Urinary bladder (tissue), 4 donors: ENCODE results near the gene AXIN2. TPM values are rescaled to one million over a fixed set of nuclear protein-coding genes. Genes with fewer than 3 reads are reported as not detected.

ENCODE experiments used
- DNase-seq: peaks from one replicate; pipeline ENCODE4 v3.0.0-alpha.2; 2015; ENCODE audit errors: extremely low spot score
- H3K27ac ChIP-seq: one replicate; pipeline ENCODE4 v1.5.1; 2013; ENCODE audit warnings: low read depth, mild to moderate bottlenecking, moderate library complexity
- H3K36me3 ChIP-seq: one replicate; pipeline ENCODE4 v1.6.1; 2013; ENCODE audit warnings: mild to moderate bottlenecking, moderate library complexity; ENCODE audit not compliant: insufficient read depth
- H3K4me1 ChIP-seq: one replicate; pipeline ENCODE4 v1.6.1; 2013; ENCODE audit warnings: mild to moderate bottlenecking, moderate library complexity; ENCODE audit not compliant: insufficient read depth
- H3K4me3 ChIP-seq: one replicate; pipeline ENCODE4 v1.5.1; 2013; ENCODE audit warnings: low read depth, low read length
- WGBS: extraction: QIAGEN DNeasy Blood & Tissue Kit; methylation state at CpG from one replicate; pipeline ENCODE4 v1.1.7; 2013; 5-methylcytosine and 5-hydroxymethylcytosine counted together
- polyA plus RNA-seq: library from polyadenylated mRNA; stranded (reverse); fragments of 200-250 nt; gene quantifications from one replicate; pipeline ENCODE4 v1.2.3, GENCODE V29; 2013
- total RNA-seq: library from RNA; depleted of rRNA; stranded (reverse); fragments of >200 nt; gene quantifications from one replicate; pipeline ENCODE4 v1.2.3, GENCODE V29; 2014
- donor health status: healthy with polysubstance abuse.
- donor health status: healthy.

Gene AXIN2
- total and polyA plus RNA-seq, 2 donors: 23.4 to 25.4 TPM

- 27% methylated on average over 18 of the region's 18 CpGs for WGBS
- H3K27ac ChIP-seq: no peak overlapping the region
- peaks cover 2% of the 10 kb centered on the region for H3K36me3 ChIP-seq
- H3K4me1 ChIP-seq: no peaks in the 10 kb centered on the region
- H3K4me3 ChIP-seq: no peak overlapping the region
- DNase-seq: no peak
Observed at GRCh38 chr17:65554553-65555223, 6.8 kb downstream of the AXIN2 start.

GRCh38 chr17:65553646-65554552 lies 7.5 kb downstream of the AXIN2 start:
- H3K36me3 ChIP-seq: peaks cover 2% of the 10 kb centered on the region
- H3K4me1 ChIP-seq: no peaks in the 10 kb centered on the region
- 24% methylated on average over 10 of the region's 10 CpGs for WGBS
- no peak overlapping the region for H3K4me3 ChIP-seq
- H3K27ac ChIP-seq: no peak overlapping the region
- DNase-seq: no peak

- H3K36me3 ChIP-seq: peaks cover 2% of the 10 kb centered on the region
- H3K4me1 ChIP-seq: no peaks in the 10 kb centered on the region
- no peak overlapping the region for H3K4me3 ChIP-seq
- no peak for DNase-seq
- H3K27ac ChIP-seq: no peak overlapping the region
- WGBS: 67% methylated on average over 6 of the region's 6 CpGs
Observed at GRCh38 chr17:65553009-65553645, 8.3 kb downstream of the AXIN2 start.

GRCh38 chr17:65552214-65552613 lies 9.2 kb downstream of the AXIN2 start:
- Histone ChIP-seq H3K27ac (no peak overlapping the region), H3K36me3 (peaks cover 2% of the 10 kb centered on the region), H3K4me1 (no peaks in the 10 kb centered on the region), H3K4me3 (no peak overlapping the region)
- 61% methylated on average over 4 of the region's 4 CpGs for WGBS
- no peak for DNase-seq

GRCh38 chr17:65551267-65552040 lies 10.0 kb downstream of the AXIN2 start:
- no peak for DNase-seq
- H3K36me3 ChIP-seq: peaks cover 2% of the 10 kb centered on the region
- H3K4me3 ChIP-seq: no peak overlapping the region
- WGBS: 68% methylated on average over 9 of the region's 9 CpGs
- H3K27ac ChIP-seq: no peak overlapping the region
- no peaks in the 10 kb centered on the region for H3K4me1 ChIP-seq

GRCh38 chr17:65550758-65551157 lies 10.7 kb downstream of the AXIN2 start:
- Histone ChIP-seq H3K4me1 (no peaks in the 10 kb centered on the region), H3K36me3 (peaks cover 2% of the 10 kb centered on the region), H3K27ac (no peak overlapping the region), H3K4me3 (no peak overlapping the region)
- DNase-seq: no peak
- 90% methylated on average over 4 of the region's 4 CpGs for WGBS

GRCh38 chr17:65550075-65550662 lies 11.3 kb downstream of the AXIN2 start:
- no peak for DNase-seq
- no peaks in the 10 kb centered on the region for H3K4me1 ChIP-seq
- H3K27ac ChIP-seq: no peak overlapping the region
- peaks cover 2% of the 10 kb centered on the region for H3K36me3 ChIP-seq
- WGBS: 48% methylated on average over 9 of the region's 9 CpGs
- H3K4me3 ChIP-seq: no peak overlapping the region

- Histone ChIP-seq H3K36me3 (peaks cover 2% of the 10 kb centered on the region), H3K4me1 (no peaks in the 10 kb centered on the region), H3K4me3 (no peak overlapping the region), H3K27ac (no peak overlapping the region)
- 90% methylated on average over 6 of the region's 6 CpGs for whole genome bisulfite sequencing
- no peak for DNase-seq
Observed at GRCh38 chr17:65548269-65548969, 13.0 kb downstream of the AXIN2 start.

- Histone ChIP-seq H3K4me3 (no peak overlapping the region), H3K4me1 (no peaks in the 10 kb centered on the region), H3K27ac (peak overlapping the region; percentile 43), H3K36me3 (peaks cover under 1% of the 10 kb centered on the region)
- WGBS: 37% methylated on average over 5 of the region's 5 CpGs
- DNase-seq: no peak
Observed at GRCh38 chr17:65547253-65547670, 14.2 kb downstream of the AXIN2 start.

GRCh38 chr17:65546579-65546978 lies 14.9 kb downstream of the AXIN2 start:
- no peak for DNase-seq
- 72% methylated on average over 4 of the region's 4 CpGs for WGBS
- no peak overlapping the region for H3K4me3 ChIP-seq
- no peaks in the 10 kb centered on the region for H3K36me3 ChIP-seq
- H3K27ac ChIP-seq: no peak overlapping the region
- H3K4me1 ChIP-seq: no peaks in the 10 kb centered on the region

- Histone ChIP-seq H3K27ac (no peak overlapping the region), H3K4me1 (no peaks in the 10 kb centered on the region), H3K4me3 (no peak overlapping the region), H3K36me3 (no peaks in the 10 kb centered on the region)
- DNase-seq: no peak
- 63% methylated on average over 17 of the region's 17 CpGs for WGBS
Observed at GRCh38 chr17:65545705-65546523, 15.5 kb downstream of the AXIN2 start.

- WGBS: 37% methylated on average over 11 of the region's 11 CpGs
- Histone ChIP-seq H3K4me3 (no peak overlapping the region), H3K4me1 (no peaks in the 10 kb centered on the region), H3K27ac (no peak overlapping the region), H3K36me3 (no peaks in the 10 kb centered on the region)
- DNase-seq: no peak
Observed at GRCh38 chr17:65544672-65545071, 16.8 kb downstream of the AXIN2 start.
